Endometrium (tissue), 2 donors: ENCODE measurements around the gene PSMG4.

Source experiments
- FAIRE-seq: peaks from 2 replicates; lab custom pipeline; 2012; peaks lifted over from hg19 to GRCh38; lab: Jason Lieb, UNC
- donor health status: control.
- donor health status: control.

The PSMG4 gene, protein sequence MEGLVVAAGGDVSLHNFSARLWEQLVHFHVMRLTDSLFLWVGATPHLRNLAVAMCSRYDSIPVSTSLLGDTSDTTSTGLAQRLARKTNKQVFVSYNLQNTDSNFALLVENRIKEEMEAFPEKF

DNA sequence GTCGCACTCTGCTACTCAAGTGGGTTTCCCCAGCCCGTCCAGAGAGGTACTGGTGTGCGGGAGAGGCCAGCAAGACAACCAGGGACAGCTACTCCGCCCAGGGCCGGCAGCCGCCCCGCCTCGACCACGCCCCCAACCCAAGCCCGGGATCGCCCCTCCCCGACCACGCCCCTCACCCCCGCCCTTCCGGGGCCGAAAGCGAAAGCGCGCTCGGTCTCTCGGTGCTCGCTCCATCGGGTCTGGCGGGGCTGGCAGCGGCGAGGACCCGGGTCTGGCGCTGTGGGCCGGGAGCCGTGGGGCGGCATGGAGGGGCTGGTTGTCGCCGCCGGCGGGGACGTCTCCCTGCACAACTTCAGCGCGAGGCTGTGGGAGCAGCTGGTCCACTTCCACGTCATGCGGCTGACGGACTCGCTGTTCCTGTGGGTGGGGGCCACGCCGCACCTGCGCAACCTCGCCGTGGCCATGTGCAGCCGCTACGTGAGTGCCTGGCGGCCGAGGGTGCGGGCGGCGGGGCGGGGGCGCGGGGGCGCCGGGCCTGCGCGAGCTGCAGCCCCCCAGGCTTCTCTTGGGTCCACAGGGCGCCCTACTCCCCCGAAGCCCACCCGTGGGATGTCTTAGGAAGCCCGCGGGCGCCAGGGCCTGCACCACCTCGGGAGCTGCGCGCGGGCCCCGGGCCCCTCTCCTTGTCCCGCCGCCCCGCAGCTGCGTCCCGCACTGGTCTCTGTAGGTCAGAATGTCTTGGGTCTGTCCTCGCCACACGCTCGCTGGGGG is at the start of gene PSMG4:
Gene PSMG4, plus strand, starts transcription at position 228 of the 771 bp plus-strand sequence. Its CDS starts 76 bp downstream, at position 304.
- FAIRE-seq, result no peak

DNA sequence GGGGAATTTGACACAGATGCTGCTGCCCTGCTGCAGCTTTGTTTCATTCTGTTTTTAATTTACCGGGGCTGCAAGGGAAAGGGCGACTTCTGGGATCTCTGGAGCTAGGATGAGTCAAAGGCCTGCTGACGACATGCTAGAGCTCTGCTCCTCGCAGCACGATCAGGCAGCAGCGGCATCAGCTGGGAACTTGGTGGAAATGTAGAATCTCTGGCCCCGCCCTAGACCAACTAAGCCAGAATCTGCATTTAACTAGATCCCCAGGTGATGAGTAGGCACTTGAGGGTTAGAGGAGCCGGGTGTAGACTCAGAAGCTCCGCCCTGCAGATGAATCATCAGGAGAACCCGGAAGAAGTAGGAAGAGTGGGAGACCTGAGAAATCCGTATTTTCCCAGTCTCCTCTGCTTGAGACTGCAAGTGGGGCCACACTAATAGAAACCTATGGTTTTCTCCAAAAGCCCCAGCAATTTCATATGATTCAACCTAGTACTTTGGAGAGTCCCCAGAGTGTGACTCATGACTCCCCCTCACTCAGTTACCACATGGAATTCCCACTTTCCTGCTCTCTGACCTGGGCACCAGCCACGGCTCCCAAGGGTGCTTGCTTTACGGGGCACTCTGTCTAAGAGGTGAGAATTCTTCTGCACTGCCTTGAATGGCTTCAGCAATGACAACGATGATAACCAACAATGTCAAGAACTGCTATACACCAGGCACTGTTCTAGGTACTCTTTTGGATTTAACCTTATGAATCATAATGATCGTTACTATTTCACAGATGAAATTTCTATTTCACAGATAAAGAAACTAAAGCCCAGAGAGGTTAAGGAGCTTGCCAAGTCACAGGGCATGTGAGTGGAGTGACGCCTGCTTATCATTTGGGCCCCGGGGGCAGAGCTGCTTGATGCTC is 49.4 kb upstream of the PSMG4 start:
- FAIRE-seq, result no peak

DNA sequence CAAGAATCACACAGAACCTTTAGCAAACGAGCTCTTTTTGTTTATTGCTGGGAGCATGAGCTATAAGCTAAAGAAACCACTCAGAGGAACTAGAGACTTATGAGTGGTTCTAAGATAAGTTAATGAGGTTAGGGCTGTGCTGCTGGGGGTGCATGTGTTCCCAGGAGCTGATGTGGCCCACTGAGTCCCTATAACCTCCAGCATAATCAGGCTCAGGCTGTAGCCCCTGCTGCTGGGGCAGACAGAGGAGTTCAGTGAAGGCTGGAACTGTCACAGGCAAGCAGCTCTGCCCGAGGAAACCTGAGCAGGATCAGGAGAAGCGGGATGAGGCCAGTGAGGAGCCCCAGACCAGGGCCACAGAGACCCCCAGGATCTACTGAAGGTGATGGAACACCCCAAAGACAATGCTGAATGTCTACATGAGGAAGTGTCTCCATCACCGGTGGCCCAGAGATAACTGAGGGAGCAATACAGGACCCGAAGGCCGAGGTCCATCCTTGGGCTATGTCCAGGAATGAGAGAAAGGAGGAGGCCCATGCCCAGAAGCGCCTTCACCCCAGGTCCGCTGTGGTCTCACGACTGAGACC is 48.6 kb upstream of the PSMG4 start:
- no peak for FAIRE-seq

DNA sequence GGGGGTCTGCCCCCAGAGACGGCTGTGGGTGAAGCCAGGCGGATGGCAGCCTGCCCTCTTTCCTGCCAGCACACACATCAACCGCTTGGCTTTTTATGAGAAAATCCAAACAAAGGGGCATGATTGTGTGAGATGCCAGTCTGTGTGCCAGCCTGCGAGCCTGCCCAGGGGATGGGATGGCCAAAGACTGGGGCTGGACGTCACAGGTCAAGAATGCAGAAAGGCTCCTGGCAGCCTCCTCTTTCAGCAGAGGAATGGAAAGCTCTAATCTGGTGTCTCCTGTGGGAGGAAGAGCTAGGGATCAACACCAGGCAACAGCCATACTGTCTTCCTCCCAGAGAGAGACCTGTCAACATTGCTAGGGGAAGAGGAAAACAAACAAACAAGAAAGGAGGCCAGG is 47.1 kb upstream of the PSMG4 start:
- FAIRE-seq, result no peak

- no peak for FAIRE-seq
Measured at GRCh38 chr6:3212261-3212660, 46.5 kb upstream of the PSMG4 start.

- FAIRE-seq, result no peak
Measured at GRCh38 chr6:3213334-3213695, 45.4 kb upstream of the PSMG4 start.

GRCh38 chr6:3214898-3215297 is 43.8 kb upstream of the PSMG4 start:
- FAIRE-seq, result no peak

- no peak for FAIRE-seq
Measured at GRCh38 chr6:3217286-3217685, 41.5 kb upstream of the PSMG4 start.

- FAIRE-seq, result no peak
Measured at GRCh38 chr6:3218266-3218665, 40.5 kb upstream of the PSMG4 start.

DNA sequence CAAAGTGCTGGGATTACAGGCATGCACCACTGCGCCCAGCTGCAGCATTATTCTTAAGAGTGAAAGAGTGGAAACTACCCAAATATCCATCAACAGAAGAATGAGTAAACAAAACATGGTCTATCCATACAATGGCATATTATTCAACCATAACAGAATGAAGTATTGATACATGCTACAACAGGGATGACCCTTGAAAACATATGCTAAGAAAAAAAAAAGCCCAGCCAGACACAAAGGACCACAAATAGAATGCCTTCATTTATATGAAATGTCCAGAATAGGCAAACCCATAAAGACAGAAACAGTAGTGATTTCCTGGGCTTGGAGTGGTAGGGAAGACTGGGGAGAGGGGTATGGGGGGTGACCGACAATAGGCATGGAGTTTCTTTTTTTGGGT is 38.4 kb upstream of the PSMG4 start:
- FAIRE-seq, result no peak

- no peak for FAIRE-seq
Measured at GRCh38 chr6:3221578-3221977, 37.2 kb upstream of the PSMG4 start.

DNA sequence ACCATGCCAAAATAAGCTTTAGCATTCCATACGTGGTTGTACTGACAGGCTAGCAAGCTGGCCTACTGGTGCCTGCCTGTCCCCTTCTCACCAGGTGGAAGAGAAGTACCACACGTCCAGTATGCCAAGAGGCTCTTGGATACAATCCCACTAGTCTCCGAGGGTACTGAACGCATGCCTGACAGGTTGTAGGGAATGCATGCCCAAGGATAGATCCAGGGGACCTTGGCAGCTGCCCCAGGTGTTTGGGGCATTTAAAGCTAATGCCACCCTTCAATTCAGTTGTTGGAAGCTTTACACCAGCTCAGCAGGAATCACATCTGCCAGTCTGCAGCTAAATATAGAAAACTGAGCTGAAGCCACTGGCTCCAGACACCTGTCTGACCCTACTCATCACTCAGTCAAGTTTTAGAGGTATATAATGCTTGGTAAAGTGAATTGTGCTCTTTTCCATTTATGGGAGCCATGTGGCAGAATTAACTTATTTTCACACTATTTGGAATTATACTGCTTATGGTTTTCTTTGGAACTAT is 36.2 kb upstream of the PSMG4 start:
- FAIRE-seq, result no peak

DNA sequence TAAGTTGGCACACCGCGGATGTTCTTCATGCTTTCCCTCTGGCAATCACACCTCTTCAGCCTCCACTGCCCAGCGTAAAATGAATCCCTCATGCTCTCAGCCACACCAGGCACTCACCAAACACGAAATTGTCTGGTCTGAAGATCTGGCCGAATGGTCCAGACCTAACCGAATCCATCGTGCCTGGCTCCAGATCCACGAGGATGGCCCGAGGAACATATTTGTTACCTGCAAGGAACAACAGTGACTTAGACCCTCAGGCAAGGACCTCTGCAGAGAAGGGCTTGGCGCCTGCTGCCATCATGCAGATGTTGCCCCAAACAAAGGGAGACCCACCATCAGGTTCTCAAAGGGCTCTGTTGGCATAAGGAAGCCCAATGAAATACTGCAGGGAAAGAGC is 32.7 kb upstream of the PSMG4 start:
- FAIRE-seq, result no peak

- FAIRE-seq, result no peak
Measured at GRCh38 chr6:3226481-3227362, 32.0 kb upstream of the PSMG4 start.

GRCh38 chr6:3227363-3228045 is 31.2 kb upstream of the PSMG4 start, which contains the start of gene TUBB2B:
TUBB2B (minus strand) TSS chr6:3227653; CDS start chr6:3227543, 110 bp downstream.
- FAIRE-seq, result no peak

DNA sequence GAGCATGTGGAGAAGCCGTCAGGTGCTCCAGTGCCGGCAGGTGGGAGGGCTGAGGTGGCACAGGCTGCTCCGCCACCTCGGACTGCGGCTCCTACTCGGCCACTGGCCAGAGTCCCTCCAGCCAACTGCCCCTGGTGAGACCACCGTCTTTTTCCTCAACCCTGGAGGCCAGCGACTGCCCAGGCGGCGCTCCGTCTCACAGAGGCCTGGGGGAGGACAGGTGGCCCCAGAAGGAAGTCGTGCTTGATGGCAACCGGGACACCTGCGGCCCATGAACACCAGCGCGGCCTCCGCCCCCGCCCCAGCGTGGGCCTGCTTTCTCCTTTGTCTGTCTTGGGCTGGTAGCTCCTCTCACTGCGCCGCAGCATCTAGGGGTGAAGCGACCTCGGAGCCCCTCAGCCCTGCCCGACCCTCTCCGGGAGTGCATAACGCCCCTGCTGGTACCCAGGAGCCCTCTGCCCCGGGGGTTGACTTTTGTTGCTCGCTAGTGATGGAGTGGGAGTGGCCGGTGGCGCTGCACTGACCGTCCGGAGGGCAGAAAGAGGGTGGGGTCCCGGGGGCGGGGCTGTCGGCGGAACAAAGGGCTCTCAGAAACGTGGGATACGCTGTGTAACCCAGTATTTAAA is 30.6 kb upstream of the PSMG4 start:
- no peak for FAIRE-seq

GRCh38 chr6:3228771-3229565 is 29.8 kb upstream of the PSMG4 start:
- FAIRE-seq, result no peak

GRCh38 chr6:3229566-3230178 is 29.1 kb upstream of the PSMG4 start:
- no peak for FAIRE-seq
